ENCODE results near the gene TAMALIN. TPM values are rescaled to one million over a fixed set of nuclear protein-coding genes. Genes with fewer than 3 reads are reported as not detected.

TAMALIN gene
- total and polyA plus RNA-seq, 2 experiments from 2014 or later: 0.34 to 3.0 TPM

DNA sequence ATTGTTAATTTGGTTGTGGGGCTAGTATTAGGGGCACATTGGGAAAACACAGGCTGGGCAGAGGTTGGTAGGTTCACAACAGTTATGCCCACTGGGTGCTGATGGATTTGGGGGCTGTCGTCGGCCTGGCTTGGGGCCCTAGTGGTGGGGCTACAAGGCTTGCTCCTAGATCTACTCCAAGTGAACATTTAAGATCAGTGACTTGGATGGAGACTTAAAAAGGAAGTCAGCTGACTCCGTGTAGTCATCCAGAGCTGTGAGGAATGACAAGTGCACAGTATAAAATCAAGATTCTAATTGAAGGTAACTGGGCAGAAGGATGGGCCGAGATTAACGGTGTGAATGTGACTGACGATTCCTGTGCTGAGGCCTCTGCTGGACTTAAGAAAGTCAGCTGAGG is 31.7 kb downstream of the TAMALIN start (continued):
- TF ChIP-seq, protein P1, sequence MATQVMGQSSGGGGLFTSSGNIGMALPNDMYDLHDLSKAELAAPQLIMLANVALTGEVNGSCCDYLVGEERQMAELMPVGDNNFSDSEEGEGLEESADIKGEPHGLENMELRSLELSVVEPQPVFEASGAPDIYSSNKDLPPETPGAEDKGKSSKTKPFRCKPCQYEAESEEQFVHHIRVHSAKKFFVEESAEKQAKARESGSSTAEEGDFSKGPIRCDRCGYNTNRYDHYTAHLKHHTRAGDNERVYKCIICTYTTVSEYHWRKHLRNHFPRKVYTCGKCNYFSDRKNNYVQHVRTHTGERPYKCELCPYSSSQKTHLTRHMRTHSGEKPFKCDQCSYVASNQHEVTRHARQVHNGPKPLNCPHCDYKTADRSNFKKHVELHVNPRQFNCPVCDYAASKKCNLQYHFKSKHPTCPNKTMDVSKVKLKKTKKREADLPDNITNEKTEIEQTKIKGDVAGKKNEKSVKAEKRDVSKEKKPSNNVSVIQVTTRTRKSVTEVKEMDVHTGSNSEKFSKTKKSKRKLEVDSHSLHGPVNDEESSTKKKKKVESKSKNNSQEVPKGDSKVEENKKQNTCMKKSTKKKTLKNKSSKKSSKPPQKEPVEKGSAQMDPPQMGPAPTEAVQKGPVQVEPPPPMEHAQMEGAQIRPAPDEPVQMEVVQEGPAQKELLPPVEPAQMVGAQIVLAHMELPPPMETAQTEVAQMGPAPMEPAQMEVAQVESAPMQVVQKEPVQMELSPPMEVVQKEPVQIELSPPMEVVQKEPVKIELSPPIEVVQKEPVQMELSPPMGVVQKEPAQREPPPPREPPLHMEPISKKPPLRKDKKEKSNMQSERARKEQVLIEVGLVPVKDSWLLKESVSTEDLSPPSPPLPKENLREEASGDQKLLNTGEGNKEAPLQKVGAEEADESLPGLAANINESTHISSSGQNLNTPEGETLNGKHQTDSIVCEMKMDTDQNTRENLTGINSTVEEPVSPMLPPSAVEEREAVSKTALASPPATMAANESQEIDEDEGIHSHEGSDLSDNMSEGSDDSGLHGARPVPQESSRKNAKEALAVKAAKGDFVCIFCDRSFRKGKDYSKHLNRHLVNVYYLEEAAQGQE (IDR thresholded peaks at IDR 0.05; ENCODE audit: unreplicated experiment): no peak
- no peak for TF ChIP-seq STAT1 (IDR thresholded peaks at IDR 0.05; ENCODE audit: unreplicated experiment)
- no peak for TF ChIP-seq NANOG (IDR thresholded peaks at IDR 0.05; ENCODE audit: borderline replicate concordance)
- TF ChIP-seq EZH2phosphoT487 (IDR thresholded peaks at IDR 0.05; ENCODE audit: unreplicated experiment): no peak
- no peak for TF ChIP-seq CREB1 (CRISPR knock-in tag; IDR thresholded peaks at IDR 0.05; ENCODE audit: low read depth)
- no peak for TF ChIP-seq EZH2 (IDR thresholded peaks at IDR 0.05; ENCODE audit: low read depth, unreplicated experiment)
- no peak for TF ChIP-seq ZNF114 (CRISPR knock-in tag; IDR thresholded peaks at IDR 0.05)
- no peak for TF ChIP-seq CTCF (conservative IDR thresholded peaks at IDR 0.05; ENCODE audit: low read depth in 2 of 2)

- H3K36me3 Mint-ChIP-seq (ENCODE audit: low read depth): peaks cover 8% of the 10 kb centered on the region; the same call in 2 of the 3 replicates
- H3K4me2 ChIP-seq: no peak overlapping the region
- peaks cover 7% of the 10 kb centered on the region; the same call in 1 of the 2 replicates for H3K4me1 ChIP-seq (ENCODE audit: insufficient read depth)
- H3K4me1 Mint-ChIP-seq: peaks cover 21% of the 10 kb centered on the region
- no peak overlapping the region for H3K27ac ChIP-seq (ENCODE audit: low read depth)
- H3K9me2 ChIP-seq (ENCODE audit: insufficient read depth): no peaks in the 10 kb centered on the region
- H2AFZ ChIP-seq: no peak overlapping the region
- no peak overlapping the region; the same call in 2 of the 3 replicates for H3K4me3 Mint-ChIP-seq
- H3K4me3 ChIP-seq: no peak overlapping the region
- H3K36me3 ChIP-seq (ENCODE audit: insufficient read depth): no peaks in the 10 kb centered on the region
- DNase-seq (ENCODE audit: low spot score): no peak
- ATAC-seq: no peak
- no peak for TF ChIP-seq CREB1 (CRISPR knock-in tag; IDR thresholded peaks at IDR 0.05; ENCODE audit: low read depth)
- TF ChIP-seq STAT1 (IDR thresholded peaks at IDR 0.05; ENCODE audit: unreplicated experiment): no peak
- TF ChIP-seq ZNF114 (CRISPR knock-in tag; IDR thresholded peaks at IDR 0.05): no peak
- no peak for TF ChIP-seq NANOG (IDR thresholded peaks at IDR 0.05; ENCODE audit: borderline replicate concordance)
- no peak for TF ChIP-seq POLR2AphosphoS5 (IDR thresholded peaks at IDR 0.05; ENCODE audit: low read depth)
- TF ChIP-seq JUNB (IDR thresholded peaks at IDR 0.05; ENCODE audit: unreplicated experiment): no peak
- TF ChIP-seq EZH2phosphoT487 (IDR thresholded peaks at IDR 0.05; ENCODE audit: unreplicated experiment): no peak
- no peak for TF ChIP-seq ZNF331 (CRISPR knock-in tag; IDR thresholded peaks at IDR 0.05; ENCODE audit: low read depth)
- no peak for TF ChIP-seq CTCF (conservative IDR thresholded peaks at IDR 0.05; ENCODE audit: low read depth in 2 of 2)
- TF ChIP-seq, protein P1 (IDR thresholded peaks at IDR 0.05; ENCODE audit: unreplicated experiment): no peak
- H3K9me3 Mint-ChIP-seq: no peaks in the 10 kb centered on the region
- H3K27me3 ChIP-seq (ENCODE audit: insufficient read depth): peaks cover 24% of the 10 kb centered on the region
- H4K20me1 ChIP-seq (replicated peaks; ENCODE audit: insufficient read depth): peaks cover 12% of the 10 kb centered on the region
- H3K27me3 Mint-ChIP-seq (ENCODE audit: insufficient read depth, low read depth, poor library complexity): peaks cover 15% of the 10 kb centered on the region
- no peak overlapping the region for H3K27ac Mint-ChIP-seq
- H3K79me2 ChIP-seq (replicated peaks; ENCODE audit: insufficient read depth): peaks cover 15% of the 10 kb centered on the region
- H3F3A ChIP-seq (replicated peaks; ENCODE audit: low read depth): peaks cover 14% of the 10 kb centered on the region
These were observed 34.3 kb downstream of the TAMALIN start for GRCh38 chr12:52041035-52041434.
